Tibial nerve (tissue), 3 donors: ENCODE data around the gene KCNS3.
"Not testable (repeated sequence)": the region's sequence is repeated elsewhere in the genome, so short reads cannot be mapped to it uniquely, and the experiment has no call there.

Experiments
- CTCF ChIP-seq, 5 experiments: fragments of 200-600 bp in 3 of 5; fragments of 450-650 bp in 2 of 5; sonication (generic) in 3 of 5; IDR thresholded peaks; one replicate each; pipeline ENCODE4 v1.5.1; 2016 to 2019; ENCODE audit warnings: antibody characterized with exemption in 5 of 5, mild to moderate bottlenecking in 3 of 5, moderate library complexity in 2 of 5
- POLR2A ChIP-seq, 2 donors: fragments of 450-650 bp; IDR thresholded peaks; one replicate each; pipeline ENCODE4 v1.6.1; 2017; ENCODE audit warnings: antibody characterized with exemption in 2 of 2, mild to moderate bottlenecking in 2 of 2, moderate library complexity in 2 of 2

- TF ChIP-seq POLR2A, CTCF (IDR thresholded peaks at IDR 0.05): not testable (repeated sequence)
These were observed 85.1 kb downstream of the KCNS3 start for GRCh38 chr2:17963571-17963970.
